Epithelial cell of proximal tubule (primary cell): Measurements from ENCODE around the gene CHST12. TPM values are rescaled to one million over a fixed set of nuclear protein-coding genes. Genes with fewer than 3 reads are reported as not detected.
A peak's percentile ranks its signal among the peaks of the same experiment; 100 is the strongest.

Experiments
- DNase-seq: peaks from one replicate; pipeline ENCODE4 v3.0.0-alpha.2; 2011; ENCODE audit warnings: low read depth
- H3K4me3 ChIP-seq: 2 replicates; pipeline ENCODE4 v1.5.1; 2011; ENCODE audit warnings: low read depth, mild to moderate bottlenecking, low read length
- CTCF ChIP-seq: conservative IDR thresholded peaks from 2 replicates; pipeline ENCODE4 v1.5.1; 2012; ENCODE audit warnings: low read depth, mild to moderate bottlenecking, low read length
- total RNA-seq: library from RNA; depleted of rRNA; stranded (reverse); fragments of >200 nt; gene quantifications from 2 replicates; pipeline ENCODE4 v1.2.3, GENCODE V29; 2015

CHST12 gene
- total RNA-seq, 1 donor from 2014 or later: 10.6 TPM

DNA sequence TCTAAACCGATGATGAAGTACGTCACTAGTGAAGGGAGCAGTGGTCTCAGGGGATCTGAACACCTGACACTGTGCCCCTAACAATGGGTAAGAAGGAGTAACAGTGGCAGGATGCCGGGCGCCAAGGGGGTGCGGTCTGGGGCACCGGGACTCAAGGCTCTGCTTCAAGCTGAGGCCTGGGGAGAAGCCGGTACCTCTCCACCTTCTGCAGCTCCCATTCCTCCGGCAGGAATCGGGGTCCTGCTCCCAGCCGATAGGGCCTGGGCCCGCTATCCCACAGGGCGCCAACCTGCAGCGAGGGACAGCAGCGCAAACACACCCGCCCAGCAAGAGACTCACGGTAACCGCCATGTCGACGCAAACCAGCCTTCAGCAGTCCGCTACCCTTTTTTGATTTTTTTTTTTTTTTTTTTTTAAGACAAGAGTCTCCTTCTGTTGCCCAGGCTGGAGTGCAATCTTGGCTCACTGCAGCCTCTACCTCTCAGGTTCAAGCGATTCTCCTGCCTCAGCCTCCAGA lies 8.8 kb upstream of the CHST12 start:
- TF ChIP-seq CTCF: no peak
- no peak for DNase-seq
- H3K4me3 ChIP-seq: no peak overlapping the region

- no peak for TF ChIP-seq CTCF
- H3K4me3 ChIP-seq: no peak overlapping the region
- DNase-seq: no peak
Measured at GRCh38 chr7:2398506-2398905, 4.9 kb upstream of the CHST12 start.

- TF ChIP-seq CTCF: no peak
- H3K4me3 ChIP-seq: peak overlapping the region; percentile 8
- DNase-seq: peak; percentile 60
Measured at GRCh38 chr7:2399848-2400587, 3.4 kb upstream of the CHST12 start.

DNA sequence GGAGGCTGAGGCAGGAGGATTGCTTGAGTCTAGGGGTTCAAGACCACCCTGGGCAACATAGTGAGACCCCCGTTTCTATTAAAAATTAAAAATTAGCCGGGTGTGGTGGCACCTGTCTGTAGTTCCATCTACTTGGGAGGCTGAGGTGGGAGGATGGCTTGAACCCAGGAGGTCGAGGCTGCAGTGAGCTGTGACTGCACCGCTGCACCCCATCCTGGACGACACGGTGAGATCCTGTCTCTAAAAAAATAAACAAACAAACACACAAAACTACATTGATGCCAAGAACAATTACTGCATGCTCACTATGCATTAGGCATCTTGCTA lies 761 bp upstream of the CHST12 start:
- TF ChIP-seq CTCF: no peak
- DNase-seq: no peak
- H3K4me3 ChIP-seq: peak overlapping the region; percentile 62

DNA sequence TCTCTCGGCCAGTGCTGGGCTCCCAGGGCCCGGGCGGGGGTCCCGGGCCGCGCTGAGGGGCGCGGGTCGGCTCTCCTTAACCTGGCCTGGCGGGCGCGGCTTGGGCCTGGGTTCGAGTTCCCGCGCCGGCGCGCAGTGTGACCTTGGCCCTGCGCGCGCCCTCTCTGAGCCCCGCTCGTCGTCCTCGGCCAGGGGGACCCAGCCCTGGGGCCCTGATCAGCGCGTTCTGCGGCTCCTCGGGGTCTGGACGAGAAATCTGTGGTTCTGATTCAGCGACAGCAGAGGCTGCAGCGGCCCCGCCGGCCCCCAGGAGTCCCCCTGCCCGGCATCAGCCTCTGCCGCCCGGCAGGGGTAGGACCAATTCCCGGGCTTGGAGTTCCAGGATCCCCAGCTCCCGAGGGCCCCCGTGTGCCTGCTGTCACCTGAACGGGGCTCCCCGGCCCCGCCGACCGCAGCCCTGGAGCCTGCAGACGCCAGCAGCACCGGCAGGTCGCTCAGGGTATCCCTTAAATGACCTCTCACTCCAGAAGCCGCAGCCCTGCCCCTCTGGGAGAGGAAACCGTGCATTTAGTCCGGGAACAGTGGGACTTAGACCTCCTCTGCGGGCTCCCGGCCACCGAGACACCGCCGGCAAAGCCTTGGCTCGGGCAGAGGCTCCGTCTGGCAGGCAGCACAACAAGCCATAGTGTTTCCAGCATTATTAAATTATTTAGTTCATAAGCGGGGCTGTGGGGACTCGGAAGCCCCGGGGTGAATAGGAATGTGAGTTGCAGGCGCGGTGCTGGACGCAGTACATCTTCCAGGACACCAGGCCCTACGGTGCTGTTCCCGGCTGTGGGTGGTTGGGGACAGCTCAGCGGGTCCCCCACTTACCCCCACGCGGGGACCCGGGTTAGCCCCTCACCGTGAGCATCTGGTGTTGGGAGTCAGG lies 572 bp downstream of the CHST12 start:
- peak overlapping the region; percentile 91 for H3K4me3 ChIP-seq
- peak; percentile 16 for TF ChIP-seq CTCF
- no peak for DNase-seq

GRCh38 chr7:2404714-2405119 lies 1.3 kb downstream of the CHST12 start:
- peak overlapping the region; percentile 91 for H3K4me3 ChIP-seq
- TF ChIP-seq CTCF: no peak
- no peak for DNase-seq
